Right ventricle myocardium inferior (tissue), 1 donor: ENCODE results near the gene SLC22A7. TPM values are rescaled to one million over a fixed set of nuclear protein-coding genes. Genes with fewer than 3 reads are reported as not detected.
A peak's percentile ranks its signal among the peaks of the same experiment; 100 is the strongest.
"Not testable (repeated sequence)": the region's sequence is repeated elsewhere in the genome, so short reads cannot be mapped to it uniquely, and the experiment has no call there.

ENCODE experiments used
- ATAC-seq: fragments of 200-7000 bp; cut with Tn5 transposase; one replicate; pipeline ENCODE4 v1.9.1; 2020; ENCODE audit warnings: mild to moderate bottlenecking, moderate library complexity
- DNase-seq: peaks from one replicate; pipeline ENCODE4 v3.0.0; 2021; ENCODE audit errors: missing footprints
- intact Hi-C: fragments of 100-400 bp; cut with DNase I; formaldehyde crosslinking; loops from one replicate; pipeline ENCODE4 v1.11.0; 2022
- total RNA-seq: library from RNA; stranded (reverse); fragmentation: NEBNext Ultra II Directional; extraction: Animal tissue kit (Norgen Biotek cat#: 25700); gene quantifications from one replicate; pipeline ENCODE4 v1.2.1, GENCODE V29; 2021
- donor health status: DM: no; HTN: yes; CAD: no; lungs with severe emphysema.

The SLC22A7 gene
- total RNA-seq, 1 donor from 2014 or later: not detected

DNA sequence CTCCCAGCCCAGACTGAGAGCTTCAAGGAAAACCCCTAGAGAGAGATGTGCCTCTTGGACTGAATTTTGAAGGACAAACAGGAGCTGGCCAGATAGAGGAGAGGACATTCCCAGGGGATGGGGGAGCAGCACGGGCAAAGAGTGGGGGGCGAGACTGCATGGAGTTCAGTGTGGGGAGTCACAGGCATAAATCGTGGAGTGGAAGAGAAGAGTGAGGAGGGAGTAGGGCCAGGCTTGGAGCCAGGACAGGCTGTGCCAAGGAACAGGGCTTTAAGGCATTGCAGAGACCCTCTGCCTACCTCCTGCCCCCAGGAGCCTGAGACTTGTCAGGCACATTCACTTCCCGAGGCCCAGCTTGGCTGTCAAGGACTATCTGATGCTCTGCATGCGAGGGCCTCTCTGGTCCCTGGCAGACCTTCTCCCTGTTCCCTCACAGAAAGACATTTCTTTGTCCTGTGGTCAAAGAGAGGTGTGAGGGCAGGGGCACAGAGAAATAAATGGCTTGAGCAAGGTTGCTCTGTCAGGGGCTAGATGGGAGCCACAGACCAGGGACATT lies 5.2 kb upstream of the SLC22A7 start:
- DNase-seq: no peak
- intact Hi-C loops: no loop called here
- no peak for ATAC-seq

DNA sequence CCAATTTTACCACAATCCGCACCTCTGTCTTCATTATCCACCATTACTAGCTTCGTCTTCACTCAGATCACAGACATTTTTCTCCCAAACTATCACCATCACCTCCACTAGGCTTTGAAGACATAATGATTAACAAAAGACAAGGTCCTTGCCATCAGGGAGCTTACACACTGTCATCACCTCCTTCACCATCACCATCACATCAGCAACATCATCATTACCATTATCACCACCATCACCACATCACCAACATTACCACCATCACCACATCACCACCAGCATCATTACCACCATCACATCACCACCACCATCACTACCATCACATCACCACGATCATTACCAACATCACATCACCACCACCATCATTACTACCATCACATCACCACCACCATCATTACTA lies 4.4 kb upstream of the SLC22A7 start:
- DNase-seq (no peak), ATAC-seq (no peak)
- intact Hi-C loops: no loop called here

DNA sequence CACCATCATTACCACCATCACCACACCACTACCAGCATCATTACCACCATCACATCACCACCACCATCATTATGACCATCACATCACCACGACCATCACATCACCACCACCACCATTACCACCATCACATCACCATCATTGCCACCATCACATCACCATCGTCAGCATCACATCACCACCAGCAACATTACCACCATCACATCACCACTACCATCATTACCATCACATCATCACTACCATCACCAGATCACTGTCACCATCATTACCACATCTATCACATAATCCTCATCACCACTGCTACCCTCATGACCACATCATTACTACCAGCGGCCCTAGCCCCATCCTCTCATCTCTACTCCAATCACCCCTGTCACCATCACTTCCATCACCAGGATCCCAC lies 3.5 kb upstream of the SLC22A7 start:
- no peak for DNase-seq
- intact Hi-C loops: no loop called here

DNA sequence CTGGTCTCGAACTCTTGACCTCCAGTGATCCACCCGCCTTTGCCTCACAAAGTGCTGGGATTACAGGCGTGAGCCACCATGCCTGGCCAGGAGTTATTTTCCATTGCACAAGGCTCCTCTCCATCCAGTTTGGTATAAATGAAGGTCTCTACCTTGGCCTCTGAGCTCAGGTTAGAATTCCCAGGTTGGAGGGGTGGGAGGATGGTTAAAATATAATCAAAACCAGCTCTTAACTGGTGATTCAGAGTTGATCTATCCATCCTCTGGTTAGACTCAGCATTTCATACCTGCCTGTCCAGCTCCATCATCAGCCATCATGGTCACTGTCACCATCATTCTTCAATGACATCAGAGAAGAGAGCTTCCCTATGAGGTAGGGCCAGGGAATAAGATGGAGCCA lies 2.6 kb upstream of the SLC22A7 start:
- no peak for ATAC-seq
- intact Hi-C loops: no loop called here
- no peak for DNase-seq

More for the DNA sequence above, 3.5 kb upstream of the SLC22A7 start:
- ATAC-seq: no peak

DNA sequence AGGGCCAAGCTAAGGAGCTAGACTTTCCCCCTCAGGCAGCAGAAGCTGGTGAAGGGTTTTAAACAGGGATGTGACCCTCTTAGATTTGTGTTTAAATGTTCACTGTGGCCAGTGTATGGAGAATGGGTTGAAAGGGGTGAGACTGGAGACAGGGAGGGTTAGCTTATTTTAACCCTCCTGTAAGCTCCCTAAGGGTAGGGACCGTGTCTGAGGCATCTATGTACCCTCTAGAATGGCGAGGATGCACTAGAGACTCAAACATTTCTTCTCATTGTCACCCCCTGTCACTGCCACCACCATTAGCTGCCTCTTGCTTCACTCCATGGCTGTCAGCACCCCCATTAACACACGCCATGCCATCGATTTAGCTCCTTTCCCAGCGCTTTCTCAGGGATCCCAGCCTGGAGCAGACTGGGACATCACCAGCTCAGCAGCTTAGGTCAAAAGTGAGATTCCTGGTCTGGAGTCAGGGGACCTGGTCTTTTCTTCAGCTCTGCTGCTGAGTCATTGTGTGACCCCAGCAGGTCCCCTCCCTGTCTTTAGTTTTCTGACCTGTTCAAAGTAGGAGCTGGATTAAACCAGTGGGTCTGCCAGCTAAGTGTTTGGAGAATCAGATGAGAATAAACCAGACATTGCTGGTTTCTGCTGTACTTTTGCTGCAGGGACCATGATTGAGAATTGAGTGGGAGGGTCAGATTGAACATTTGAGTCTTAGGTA lies 1.1 kb upstream of the SLC22A7 start:
- DNase-seq: no peak
- intact Hi-C loops: no loop called here
- ATAC-seq: no peak

DNA sequence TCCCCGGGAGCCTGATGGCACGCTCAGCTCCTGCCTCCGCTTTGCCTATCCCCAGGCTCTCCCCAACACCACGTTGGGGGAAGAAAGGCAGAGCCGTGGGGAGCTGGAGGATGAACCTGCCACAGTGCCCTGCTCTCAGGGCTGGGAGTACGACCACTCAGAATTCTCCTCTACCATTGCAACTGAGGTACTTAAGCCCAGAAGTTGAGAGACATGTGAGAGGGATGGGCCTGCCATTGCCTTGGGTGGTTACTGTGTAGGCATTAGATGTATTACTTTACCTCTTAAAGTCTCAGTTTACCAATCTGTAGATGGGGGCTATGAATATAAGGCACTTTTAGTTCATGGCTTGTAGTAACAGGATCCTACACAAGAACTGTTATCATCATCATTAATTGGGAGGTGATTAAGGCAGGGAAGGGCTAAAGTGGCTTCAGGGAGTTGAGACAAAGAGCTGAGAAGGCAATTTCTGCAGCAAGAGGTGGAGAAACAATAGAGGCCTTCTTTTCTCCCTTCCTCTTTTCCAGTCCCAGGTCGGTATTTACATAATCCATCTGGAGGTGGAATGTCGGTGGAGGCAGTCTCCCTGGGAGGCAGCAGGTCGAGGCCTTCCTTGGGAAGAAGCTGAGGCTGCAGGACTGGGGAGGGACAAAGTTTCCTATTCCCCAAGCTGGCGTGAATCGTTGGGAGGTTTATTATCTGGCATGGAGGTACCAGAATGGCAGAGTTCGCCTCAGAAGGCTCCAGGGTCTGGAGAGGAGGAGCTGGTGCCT lies 691 bp downstream of the SLC22A7 start:
- no peak for DNase-seq
- ATAC-seq: no peak
- intact Hi-C loops: no loop called here

DNA sequence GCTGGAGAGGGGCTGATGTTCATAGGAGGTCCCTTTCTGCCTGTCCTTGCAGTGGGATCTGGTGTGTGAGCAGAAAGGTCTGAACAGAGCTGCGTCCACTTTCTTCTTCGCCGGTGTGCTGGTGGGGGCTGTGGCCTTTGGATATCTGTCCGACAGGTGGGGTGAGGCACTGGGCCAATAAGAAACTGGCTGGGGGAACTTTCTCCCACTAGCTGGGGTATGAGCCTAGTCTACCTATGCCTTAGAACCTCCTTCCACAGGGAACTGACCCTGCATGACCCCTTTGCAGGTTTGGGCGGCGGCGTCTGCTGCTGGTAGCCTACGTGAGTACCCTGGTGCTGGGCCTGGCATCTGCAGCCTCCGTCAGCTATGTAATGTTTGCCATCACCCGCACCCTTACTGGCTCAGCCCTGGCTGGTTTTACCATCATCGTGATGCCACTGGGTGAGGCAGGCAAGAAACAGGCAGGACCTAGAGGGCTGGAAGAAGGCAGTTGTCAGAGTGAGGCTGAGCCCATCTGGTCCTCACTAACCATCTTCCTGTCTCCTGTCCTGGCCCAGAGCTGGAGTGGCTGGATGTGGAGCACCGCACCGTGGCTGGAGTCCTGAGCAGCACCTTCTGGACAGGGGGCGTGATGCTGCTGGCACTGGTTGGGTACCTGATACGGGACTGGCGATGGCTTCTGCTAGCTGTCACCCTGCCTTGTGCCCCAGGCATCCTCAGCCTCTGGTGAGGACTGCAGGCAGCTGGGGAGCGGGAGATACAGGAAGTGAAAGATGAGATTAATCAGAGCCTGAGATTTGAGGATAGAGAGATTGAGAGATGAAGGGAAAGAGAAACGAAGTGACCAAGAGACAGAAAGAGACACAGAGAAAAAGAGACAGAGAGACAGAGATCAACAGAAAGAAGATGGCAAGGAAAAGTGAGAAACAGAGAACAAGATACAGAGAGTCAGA lies 1.6 kb downstream of the SLC22A7 start:
- intact Hi-C loops: no loop called here
- DNase-seq (no peak), ATAC-seq (no peak)

DNA sequence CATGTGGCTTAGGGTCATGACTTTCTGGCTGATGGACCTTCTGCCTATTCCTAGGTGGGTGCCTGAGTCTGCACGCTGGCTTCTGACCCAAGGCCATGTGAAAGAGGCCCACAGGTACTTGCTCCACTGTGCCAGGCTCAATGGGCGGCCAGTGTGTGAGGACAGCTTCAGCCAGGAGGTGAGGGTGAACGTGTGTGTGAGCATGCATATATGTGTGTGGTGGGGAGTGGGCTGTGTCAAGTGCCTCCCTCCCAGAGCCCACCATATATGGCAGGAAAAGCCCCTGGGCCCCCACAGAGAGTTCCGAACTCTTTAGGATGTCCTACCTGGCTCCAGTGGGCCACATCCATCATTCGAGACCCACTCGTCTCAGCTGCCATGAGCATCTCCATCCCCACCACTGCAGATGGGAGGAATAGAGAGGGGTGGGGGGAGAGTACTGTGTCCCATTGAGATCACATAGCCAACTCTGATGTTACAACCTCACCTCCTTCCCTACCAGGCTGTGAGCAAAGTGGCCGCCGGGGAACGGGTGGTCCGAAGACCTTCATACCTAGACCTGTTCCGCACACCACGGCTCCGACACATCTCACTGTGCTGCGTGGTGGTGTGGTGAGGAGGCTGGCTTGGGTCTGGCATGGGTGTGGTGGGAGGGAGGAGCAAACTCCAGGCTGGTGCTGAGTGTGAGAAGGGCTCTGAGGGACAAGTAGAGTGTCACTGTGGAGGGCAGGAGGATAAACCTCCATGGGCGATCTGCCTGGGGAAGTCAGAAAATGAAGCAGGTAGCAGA lies 3.2 kb downstream of the SLC22A7 start:
- peak; percentile 45 for DNase-seq
- intact Hi-C loops: no loop called here
- ATAC-seq: no peak

DNA sequence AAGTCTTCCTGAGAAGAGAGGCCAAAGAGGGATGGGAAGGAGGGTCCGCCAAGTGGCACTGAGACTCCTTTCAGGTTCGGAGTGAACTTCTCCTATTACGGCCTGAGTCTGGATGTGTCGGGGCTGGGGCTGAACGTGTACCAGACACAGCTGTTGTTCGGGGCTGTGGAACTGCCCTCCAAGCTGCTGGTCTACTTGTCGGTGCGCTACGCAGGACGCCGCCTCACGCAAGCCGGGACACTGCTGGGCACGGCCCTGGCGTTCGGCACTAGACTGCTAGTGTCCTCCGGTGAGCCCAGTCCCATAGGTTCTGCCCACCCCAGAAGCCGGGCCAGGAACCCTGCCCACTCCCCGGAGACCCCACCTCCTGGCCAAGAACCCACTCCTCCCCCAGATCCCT lies 4.1 kb downstream of the SLC22A7 start:
- no peak for ATAC-seq
- DNase-seq: peak; percentile 39
- intact Hi-C loops: no loop called here

DNA sequence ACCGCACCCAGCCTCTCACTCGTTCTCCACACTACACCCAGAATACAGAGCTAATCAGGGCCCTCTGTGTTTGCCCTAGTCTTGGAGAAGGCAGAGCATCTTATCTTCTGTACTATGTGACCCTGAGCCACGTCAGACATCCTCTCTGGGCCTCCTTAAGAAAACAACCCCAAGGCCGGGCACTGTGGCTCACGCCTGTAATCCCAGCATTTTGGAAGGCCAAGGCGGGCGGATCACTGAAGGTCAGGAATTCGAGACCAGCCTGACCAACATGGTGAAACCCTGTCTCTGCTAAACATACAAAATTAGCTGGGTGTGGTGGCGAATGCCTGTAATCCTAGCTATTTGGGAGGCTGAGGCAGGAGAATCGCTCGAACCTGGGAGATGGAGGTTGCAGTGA lies 4.9 kb downstream of the SLC22A7 start:
- intact Hi-C loops, ATAC-seq: not testable (repeated sequence)
- DNase-seq: peak; percentile 27

DNA sequence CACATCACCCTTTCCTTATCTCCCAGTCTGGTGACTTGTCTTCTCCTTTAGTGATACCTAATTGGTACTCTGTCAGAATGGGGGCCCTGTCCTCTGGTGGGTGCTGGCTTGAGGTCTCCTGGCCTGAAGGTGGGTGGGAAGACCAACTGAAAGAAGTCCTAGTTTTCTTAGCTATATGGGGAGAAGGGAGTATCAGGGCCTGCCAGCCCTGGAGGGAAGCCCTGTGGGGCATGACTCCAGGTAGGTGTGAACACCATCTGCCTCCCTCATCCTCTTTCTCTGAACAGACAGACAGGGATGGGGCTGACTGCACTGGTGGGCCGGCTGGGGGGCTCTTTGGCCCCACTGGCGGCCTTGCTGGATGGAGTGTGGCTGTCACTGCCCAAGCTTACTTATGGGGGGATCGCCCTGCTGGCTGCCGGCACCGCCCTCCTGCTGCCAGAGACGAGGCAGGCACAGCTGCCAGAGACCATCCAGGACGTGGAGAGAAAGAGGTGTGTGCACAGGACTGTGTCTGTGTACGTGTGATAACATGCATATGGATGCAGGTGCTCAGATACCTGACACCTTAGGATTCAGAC lies 5.8 kb downstream of the SLC22A7 start:
- ATAC-seq (no peak), DNase-seq (no peak)
- intact Hi-C loops: no loop called here

DNA sequence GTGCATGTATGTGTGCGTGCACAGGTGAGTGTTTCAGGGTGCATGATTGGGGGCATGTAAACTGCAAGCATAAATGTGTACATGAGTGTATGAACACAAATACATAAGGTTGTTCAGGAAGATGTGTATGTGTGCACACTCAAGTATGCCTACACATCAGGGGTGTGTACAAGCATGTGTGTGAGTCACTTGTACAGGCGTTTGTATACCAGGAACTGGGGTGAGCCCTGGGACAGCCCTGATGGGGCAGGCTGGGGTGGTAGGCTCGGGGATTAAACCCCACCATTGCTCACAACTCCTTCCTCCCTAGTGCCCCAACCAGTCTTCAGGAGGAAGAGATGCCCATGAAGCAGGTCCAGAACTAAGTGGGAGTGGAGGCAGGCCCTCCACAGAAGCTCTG lies 6.3 kb downstream of the SLC22A7 start:
- ATAC-seq (no peak), DNase-seq (no peak)
- intact Hi-C loops: no loop called here

DNA sequence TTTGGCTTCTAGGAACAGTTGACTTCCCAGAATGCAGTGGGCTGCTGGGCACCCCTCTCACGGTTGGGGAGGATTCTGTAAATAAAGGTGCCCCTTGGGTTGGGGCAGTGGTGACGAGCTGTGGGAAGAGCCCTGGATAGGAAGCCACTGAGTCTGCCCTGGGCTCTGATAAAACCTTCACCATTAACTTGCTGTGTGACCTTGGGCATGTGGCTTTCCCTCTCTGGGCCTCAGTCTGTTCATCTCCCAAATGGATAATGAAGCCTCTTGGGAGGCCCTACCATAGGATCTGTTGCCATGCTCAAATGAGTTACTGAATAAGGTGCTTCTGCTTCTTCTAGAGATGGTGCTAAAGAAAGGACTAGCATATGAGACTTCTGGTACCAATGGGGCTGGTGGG lies 6.8 kb downstream of the SLC22A7 start:
- ATAC-seq: no peak
- intact Hi-C loops: no loop called here
- no peak for DNase-seq

DNA sequence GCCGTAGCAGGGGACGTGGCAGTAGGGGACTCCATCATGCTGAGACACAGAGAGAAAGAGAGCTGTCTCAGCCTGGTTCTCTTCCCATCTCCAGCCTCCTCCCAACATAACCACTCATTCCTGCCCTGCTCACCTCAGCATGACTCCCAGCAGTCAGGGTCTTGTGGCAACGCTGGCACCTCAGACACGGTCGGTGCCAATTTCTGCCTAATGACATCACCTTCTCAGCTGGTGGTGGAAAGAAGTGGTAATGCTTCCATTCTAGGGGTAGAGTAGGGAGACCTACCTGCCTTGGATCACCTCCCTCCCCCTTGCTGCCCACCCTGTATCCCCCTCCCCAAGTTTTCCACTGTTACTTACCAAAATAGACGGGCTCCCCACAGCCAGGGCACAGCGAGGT lies 8.0 kb downstream of the SLC22A7 start:
- ATAC-seq (no peak), DNase-seq (no peak)
- intact Hi-C loops: no loop called here

DNA sequence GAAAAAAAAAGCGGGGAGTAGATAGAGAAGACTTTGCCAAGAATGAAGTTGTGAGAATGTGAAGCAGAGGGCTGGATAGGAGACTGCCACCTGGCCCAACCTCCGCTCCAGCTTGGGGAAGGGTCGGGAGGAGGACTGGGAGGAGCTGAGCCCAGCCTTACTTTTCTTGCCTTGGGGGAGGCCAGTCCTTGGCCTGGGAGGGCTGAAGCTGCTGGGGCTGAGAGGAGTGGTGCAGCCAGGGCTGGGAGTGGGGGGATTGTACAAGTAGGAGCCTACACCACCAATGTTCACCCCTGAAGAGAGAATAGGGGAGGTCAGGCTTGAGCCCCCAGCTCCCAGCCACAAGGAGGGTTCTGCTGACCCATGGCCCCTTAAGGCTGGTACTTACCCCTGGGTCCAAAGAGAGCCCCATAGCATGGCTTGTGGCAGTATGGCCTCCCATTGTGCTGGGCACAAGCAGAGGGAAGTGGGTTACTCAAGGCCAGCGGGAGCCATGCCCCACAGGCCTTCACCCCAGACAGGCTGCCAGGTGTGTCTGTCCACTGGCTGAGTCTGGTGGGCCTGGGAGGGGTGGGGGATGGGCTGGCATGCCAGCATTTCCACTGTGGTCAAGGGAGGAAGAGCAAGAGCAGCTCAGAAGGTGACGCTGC lies 9.5 kb downstream of the SLC22A7 start:
- ATAC-seq: no peak
- intact Hi-C loops: no loop called here
- DNase-seq: no peak

DNA sequence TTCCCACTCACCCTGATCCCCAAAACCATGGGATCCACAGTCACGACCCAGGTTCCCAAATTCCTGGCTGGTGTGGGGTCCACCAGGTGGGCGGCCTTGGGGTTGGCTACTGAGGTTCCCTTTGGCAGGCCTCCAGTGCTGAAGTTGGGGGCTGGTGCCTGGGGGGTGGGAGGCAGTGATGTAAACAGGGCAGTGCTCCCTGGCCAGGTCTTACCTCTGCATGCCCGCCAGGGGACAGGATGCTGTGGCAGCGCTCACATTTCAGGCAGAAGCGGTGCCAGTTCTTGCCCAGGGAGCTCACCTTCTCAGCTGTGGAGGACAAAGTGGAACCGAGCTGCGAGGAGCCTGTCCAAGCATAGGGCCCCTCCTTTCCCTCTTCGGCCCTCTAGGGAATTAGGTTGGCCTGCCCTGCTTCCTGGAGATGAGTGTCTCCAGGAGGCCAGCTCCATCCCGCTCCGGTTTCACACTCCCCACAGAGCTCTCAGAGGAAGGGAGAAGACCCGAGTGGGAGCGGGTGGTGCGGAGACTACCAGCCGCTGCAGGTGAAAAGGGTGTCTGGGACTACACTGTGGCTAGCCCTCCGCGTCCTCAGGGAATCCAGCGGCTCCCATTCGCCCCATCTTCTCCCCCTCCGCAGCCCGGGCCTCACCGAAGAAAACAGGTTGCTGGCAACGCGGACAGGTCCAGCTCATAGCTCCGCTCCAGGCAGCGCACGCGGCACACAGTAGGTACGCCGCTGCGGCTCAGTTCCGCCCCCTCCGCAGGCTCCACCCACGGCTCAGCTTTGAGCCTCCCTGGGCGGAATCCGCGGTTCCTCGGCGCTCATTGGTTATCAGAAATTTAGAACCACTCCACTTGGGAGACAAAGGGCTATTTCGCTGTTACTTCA lies 10.3 kb downstream of the SLC22A7 start, which contains the start of gene CRIP3:
TSS of gene CRIP3 (minus strand) at position 726 of the 889 bp plus-strand sequence. CDS start at position 692, 34 bp downstream.
- intact Hi-C loops: no loop called here
- DNase-seq: peak; percentile 81
- peak; percentile 60 for ATAC-seq
